HCT116 (cell line): ENCODE results near the gene NPIPA3. TPM values are rescaled to one million over a fixed set of nuclear protein-coding genes. Genes with fewer than 3 reads are reported as not detected.
A peak's percentile ranks its signal among the peaks of the same experiment; 100 is the strongest.

Experiments used
- ATAC-seq: fragments of 200-7000 bp; cut with Tn5 transposase; 2 replicates; pipeline ENCODE4 v1.9.1; 2020; ENCODE audit warnings: mild to moderate bottlenecking, moderate library complexity
- BruUV-seq: library from RNA; stranded (reverse); fragments of 400-500 nt; replicated peaks from 2 replicates; lab custom pipeline; 2021; lab: Mats Ljungman, UMichigan
- CTCF ChIA-PET: fragments of 300-600 bp; sonication (Branson Sonifier 250); formaldehyde crosslinking; loops from one replicate; lab custom pipeline; 2021; ENCODE audit warnings: antibody characterized with exemption; lab: Charles Lee
- POLR2A ChIA-PET: fragments of 300-600, 350-600 bp; sonication (Branson Sonifier 250); formaldehyde crosslinking; loops from one replicate; lab custom pipeline; 2021; ENCODE audit warnings: antibody characterized with exemption; lab: Charles Lee
- RAD21 ChIA-PET, 2 experiments: fragments of 300-600 bp; sonication (Branson Sonifier 250); formaldehyde crosslinking; loops; one replicate each; lab custom pipeline; 2023; ENCODE audit warnings: low total read pairs in 2 of 2; ENCODE audit not compliant: uncharacterized antibody in 2 of 2, unreplicated experiment in 2 of 2, low non-redundant PET in 1 of 2; lab: Charles Lee
- DNase-seq: peaks from one replicate; pipeline ENCODE4 v3.0.0-alpha.2; 2010; ENCODE audit warnings: low read depth, low spot score
- H2AFZ ChIP-seq: fragments of 200-600 bp; shearing (Covaris generic), sonication (generic); 2 replicates; pipeline ENCODE4 v1.6.1; 2017; ENCODE audit warnings: low read depth, mixed run types, mixed read lengths, antibody characterized with exemption, low read length; ENCODE audit not compliant: poor library complexity, severe bottlenecking
- H3K27ac ChIP-seq: 2 replicates; pipeline ENCODE4 v1.5.1; 2012; ENCODE audit warnings: low read depth, low read length
- H3K27me3 ChIP-seq: fragments of 200-600 bp; sonication (generic); 2 replicates; pipeline ENCODE4 v1.6.1; 2016; ENCODE audit warnings: mixed run types, low read length, mixed read lengths; ENCODE audit not compliant: insufficient read depth
- H3K36me3 ChIP-seq, 2 experiments: fragments of 200-500 bp in 1 of 2; fragments of 200-600 bp in 1 of 2; sonication (Bioruptor generic) in 1 of 2; sonication (generic) in 1 of 2; 2 replicates each; pipeline versions ENCODE4 v1.5.1 to v1.6.1; 2014 to 2016; ENCODE audit warnings: low read length in 2 of 2, inconsistent platforms in 1 of 2, mixed read lengths in 1 of 2, mixed run types in 1 of 2; ENCODE audit not compliant: insufficient read depth in 2 of 2, control insufficient read depth in 1 of 2
- H3K4me1 ChIP-seq, 2 experiments: fragments of 200-600 bp in 1 of 2; sonication (generic) in 1 of 2; 2 replicates each; pipeline versions ENCODE4 v1.5.1 to v1.6.1; 2012 to 2017; ENCODE audit warnings: low read length in 2 of 2, inconsistent platforms in 1 of 2, mild to moderate bottlenecking in 1 of 2, mixed read lengths in 1 of 2, mixed run types in 1 of 2, moderate library complexity in 1 of 2; ENCODE audit not compliant: insufficient read depth in 2 of 2, control insufficient read depth in 1 of 2
- H3K4me2 ChIP-seq: fragments of 200-600 bp; sonication (generic); 2 replicates; pipeline ENCODE4 v1.6.1; 2017; ENCODE audit warnings: mixed run types, low read length, mixed read lengths
- H3K4me3 ChIP-seq, 2 experiments: fragments of 200-600 bp in 1 of 2; sonication (generic) in 1 of 2; replicated peaks in 1 of 2; 2 replicates each; pipeline ENCODE4 v1.5.1; 2011 to 2016; ENCODE audit warnings: low read length in 2 of 2, control low read depth in 1 of 2, low read depth in 1 of 2, mild to moderate bottlenecking in 1 of 2, mixed read lengths in 1 of 2, mixed run types in 1 of 2
- H3K79me2 ChIP-seq: fragments of 200-600 bp; sonication (generic); 2 replicates; pipeline ENCODE4 v1.6.1; 2017; ENCODE audit warnings: mild to moderate bottlenecking, mixed run types, low read length, moderate library complexity, mixed read lengths; ENCODE audit not compliant: insufficient read depth
- H3K9ac ChIP-seq: fragments of 200-600 bp; sonication (generic); 2 replicates; pipeline ENCODE4 v1.6.1; 2016; ENCODE audit warnings: low read length, mixed read lengths
- H3K9me2 ChIP-seq: fragments of 200-600 bp; sonication (generic), shearing (Covaris generic); 2 replicates; pipeline ENCODE4 v1.6.1; 2017; ENCODE audit warnings: mixed run types, mild to moderate bottlenecking, moderate library complexity; ENCODE audit not compliant: insufficient read depth
- H3K9me3 ChIP-seq, 2 experiments: fragments of 200-500 bp in 1 of 2; fragments of 200-600 bp in 1 of 2; sonication (Bioruptor generic) in 1 of 2; sonication (generic) in 1 of 2; 2 replicates each; pipeline ENCODE4 v1.6.1; 2014 to 2017; ENCODE audit warnings: low read length in 2 of 2, mixed read lengths in 2 of 2, inconsistent platforms in 1 of 2, low read depth in 1 of 2, mild to moderate bottlenecking in 1 of 2, mixed run types in 1 of 2, moderate library complexity in 1 of 2; ENCODE audit not compliant: control insufficient read depth in 1 of 2, insufficient read depth in 1 of 2
- H4K20me1 ChIP-seq: fragments of 200-600 bp; sonication (generic), shearing (Covaris generic); 2 replicates; pipeline ENCODE4 v1.6.1; 2017; ENCODE audit warnings: mixed run types, mild to moderate bottlenecking, moderate library complexity; ENCODE audit not compliant: insufficient read depth
- EZH2 ChIP-seq: fragments of 200-600 bp; sonication (generic); IDR thresholded peaks from 2 replicates; pipeline ENCODE4 v1.6.1; 2017; ENCODE audit warnings: antibody characterized with exemption, mixed run types
- FOSL1 ChIP-seq: IDR thresholded peaks from 2 replicates; pipeline ENCODE4 v1.6.1; 2012; ENCODE audit warnings: low read depth
- REST ChIP-seq: IDR thresholded peaks from 2 replicates; pipeline ENCODE4 v1.6.1; 2012; ENCODE audit warnings: low read depth
- SRF ChIP-seq: IDR thresholded peaks from 2 replicates; pipeline ENCODE4 v1.6.1; 2012; ENCODE audit warnings: low read depth
- ZBTB33 ChIP-seq: IDR thresholded peaks from 2 replicates; pipeline ENCODE4 v1.6.1; 2011; ENCODE audit warnings: mild to moderate bottlenecking, low read length, moderate library complexity; ENCODE audit not compliant: insufficient replicate concordance; ENCODE audit errors: extremely low read depth
- ZNF274 ChIP-seq: fragments of 200-500 bp; sonication (Bioruptor generic); IDR thresholded peaks from 2 replicates; pipeline ENCODE4 v1.6.1; 2014; ENCODE audit warnings: mild to moderate bottlenecking, low read depth, low read length, inconsistent platforms
- intact Hi-C: fragments of 100-400 bp; cut with micrococcal nuclease; formaldehyde crosslinking; loops from 2 replicates; pipeline ENCODE4 v1.10.0; 2022
- total RNA-seq: library from RNA; stranded (reverse); gene quantifications from one replicate; pipeline ENCODE4 v1.2.1, GENCODE V29; 2021; ENCODE audit not compliant: unreplicated experiment
- TF ChIP-seq, protein P1 (sequence below): IDR thresholded peaks from 2 replicates; pipeline ENCODE4 v1.6.1; 2012

NPIPA3 gene
- total RNA-seq, 1 experiment from 2014 or later = 1.6 TPM

DNA sequence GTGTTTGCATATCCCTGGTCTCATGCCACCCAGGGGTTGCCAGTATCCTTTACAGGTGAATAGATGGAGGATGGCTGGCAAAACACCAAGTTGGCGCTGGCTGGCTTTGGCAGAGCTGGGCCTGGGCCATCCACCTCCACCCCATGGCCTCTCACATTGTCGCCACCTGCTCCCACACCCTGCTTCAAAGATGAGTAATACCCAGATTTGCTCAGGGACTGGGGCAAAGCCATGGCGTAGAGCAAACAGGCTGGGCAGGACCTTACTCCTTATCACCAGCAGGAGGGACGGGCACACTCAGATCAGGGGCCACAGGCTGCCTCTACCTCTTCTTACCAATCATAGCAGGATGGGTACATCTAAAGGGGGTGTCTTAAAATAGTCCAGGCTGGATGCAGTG is 33.4 kb upstream of the NPIPA3 start:
- peak; percentile 52 for ATAC-seq
- TF ChIP-seq ZNF274 (no peak), FOSL1 (no peak), EZH2 (no peak), ZBTB33 (no peak)
- Histone ChIP-seq H3K27ac (no peak overlapping the region), H3K4me1 (no peaks in the 10 kb centered on the region), H3K9me2 (no peaks in the 10 kb centered on the region), H3K9ac (no peak overlapping the region), H3K79me2 (no peaks in the 10 kb centered on the region), H3K27me3 (no peaks in the 10 kb centered on the region), H4K20me1 (no peaks in the 10 kb centered on the region), H3K9me3 (no peaks in the 10 kb centered on the region), H3K4me2 (no peak overlapping the region), H2AFZ (no peak overlapping the region), H3K36me3 (peaks cover 11 to 19% of the 10 kb centered on the region in 2 experiments), H3K4me3 (no peak overlapping the region)
- DNase-seq = no peak
- ChIA-PET CTCF (no interaction called here), RAD21 (no interaction called here), POLR2A (no interaction called here)
- BruUV-seq = no TSS peak
- intact Hi-C loops = no loop called here

- CTCF ChIA-PET = no interaction called here
- DNase-seq (no peak), ATAC-seq (no peak)
- H3K9me3 ChIP-seq = no peaks in the 10 kb centered on the region
- H3K27me3 ChIP-seq = no peaks in the 10 kb centered on the region
- H3K9me2 ChIP-seq = no peaks in the 10 kb centered on the region
- H4K20me1 ChIP-seq = no peaks in the 10 kb centered on the region
- POLR2A ChIA-PET = no interaction called here
- H3K9ac ChIP-seq = no peak overlapping the region
- RAD21 ChIA-PET = no interaction called here
- no peak overlapping the region for H3K4me2 ChIP-seq
- no peak overlapping the region for H3K27ac ChIP-seq
- H2AFZ ChIP-seq = no peak overlapping the region
- H3K36me3 ChIP-seq = peaks cover 0 to 3% of the 10 kb centered on the region in 2 experiments; a peak in 2 of 4 replicates
- H3K79me2 ChIP-seq = no peaks in the 10 kb centered on the region
- H3K4me1 ChIP-seq = no peaks in the 10 kb centered on the region
- H3K4me3 ChIP-seq = no peak overlapping the region
- no TSS peak for BruUV-seq
- intact Hi-C loops = no loop called here
- TF ChIP-seq FOSL1 (no peak), REST (no peak), SRF (no peak)
- TF ChIP-seq, protein P1, sequence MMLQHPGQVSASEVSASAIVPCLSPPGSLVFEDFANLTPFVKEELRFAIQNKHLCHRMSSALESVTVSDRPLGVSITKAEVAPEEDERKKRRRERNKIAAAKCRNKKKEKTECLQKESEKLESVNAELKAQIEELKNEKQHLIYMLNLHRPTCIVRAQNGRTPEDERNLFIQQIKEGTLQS = no peak
These were observed 30.7 kb upstream of the NPIPA3 start for GRCh38 chr16:14672403-14672971.
